NCI-H146 (cell line): ENCODE data around the gene MPEG1.

Experiments
- DNase-seq: peaks from one replicate; lab custom pipeline; 2025; lab: John Stamatoyannopoulos, UW

Gene MPEG1

GRCh38 chr11:59216641-59217564, 4.2 kb upstream of the MPEG1 start:
- no peak for DNase-seq

- no peak for DNase-seq
Measured at GRCh38 chr11:59214141-59214893, 1.6 kb upstream of the MPEG1 start.

GRCh38 chr11:59212222-59212621, 505 bp downstream of the MPEG1 start:
- no peak for DNase-seq

GRCh38 chr11:59208956-59209355, 3.8 kb downstream of the MPEG1 start:
- no peak for DNase-seq

GRCh38 chr11:59207988-59208451, 4.7 kb downstream of the MPEG1 start:
- peak; percentile 36 for DNase-seq

GRCh38 chr11:59206635-59207034, 6.1 kb downstream of the MPEG1 start:
- peak; percentile 48 for DNase-seq

- no peak for DNase-seq
Measured at GRCh38 chr11:59205648-59206047, 7.1 kb downstream of the MPEG1 start.

GRCh38 chr11:59204746-59205145, 8.0 kb downstream of the MPEG1 start:
- no peak for DNase-seq

- no peak for DNase-seq
Measured at GRCh38 chr11:59201353-59201752, 11.4 kb downstream of the MPEG1 start.

- no peak for DNase-seq
Measured at GRCh38 chr11:59200423-59200746, 12.3 kb downstream of the MPEG1 start.

GRCh38 chr11:59199546-59200422, 12.9 kb downstream of the MPEG1 start:
- no peak for DNase-seq

- no peak for DNase-seq
Measured at GRCh38 chr11:59198726-59199125, 14.0 kb downstream of the MPEG1 start.

- DNase-seq: no peak
Measured at GRCh38 chr11:59197991-59198390, 14.7 kb downstream of the MPEG1 start.

- no peak for DNase-seq
Measured at GRCh38 chr11:59196777-59197176, 15.9 kb downstream of the MPEG1 start.

- peak; percentile 9 for DNase-seq
Measured at GRCh38 chr11:59195586-59195985, 17.1 kb downstream of the MPEG1 start.

- DNase-seq: no peak
Measured at GRCh38 chr11:59193587-59194130, 19.1 kb downstream of the MPEG1 start.

GRCh38 chr11:59192446-59193020, 20.2 kb downstream of the MPEG1 start:
- no peak for DNase-seq

GRCh38 chr11:59191890-59192289, 20.8 kb downstream of the MPEG1 start:
- no peak for DNase-seq

- no peak for DNase-seq
Measured at GRCh38 chr11:59191095-59191494, 21.6 kb downstream of the MPEG1 start.

GRCh38 chr11:59189986-59190385, 22.7 kb downstream of the MPEG1 start:
- DNase-seq: no peak

- DNase-seq: no peak
Measured at GRCh38 chr11:59188954-59189353, 23.8 kb downstream of the MPEG1 start.

GRCh38 chr11:59187587-59187986, 25.1 kb downstream of the MPEG1 start:
- no peak for DNase-seq
